GM21737 (cell line): ENCODE measurements around the gene SPATA6.
"Not testable (repeated sequence)": the region's sequence is repeated elsewhere in the genome, so short reads cannot be mapped to it uniquely, and the experiment has no call there.

Source experiments
- ATAC-seq: cut with Tn5 transposase; IDR thresholded peaks from one replicate; pipeline ENCODE4 v1.9.1; 2021; ENCODE audit warnings: mild to moderate bottlenecking, moderate library complexity; ENCODE audit not compliant: unreplicated experiment

The SPATA6 gene

GRCh38 chr1:48471691-48472576 lies at the start of gene SPATA6:
Gene SPATA6 (minus strand): TSS chr1:48472204. CDS start chr1:48472008, 196 bp downstream.
- ATAC-seq = peak; percentile 100

- ATAC-seq = not testable (repeated sequence)
Measured at GRCh38 chr1:48519896-48520295, 47.9 kb upstream of the SPATA6 start.

DNA sequence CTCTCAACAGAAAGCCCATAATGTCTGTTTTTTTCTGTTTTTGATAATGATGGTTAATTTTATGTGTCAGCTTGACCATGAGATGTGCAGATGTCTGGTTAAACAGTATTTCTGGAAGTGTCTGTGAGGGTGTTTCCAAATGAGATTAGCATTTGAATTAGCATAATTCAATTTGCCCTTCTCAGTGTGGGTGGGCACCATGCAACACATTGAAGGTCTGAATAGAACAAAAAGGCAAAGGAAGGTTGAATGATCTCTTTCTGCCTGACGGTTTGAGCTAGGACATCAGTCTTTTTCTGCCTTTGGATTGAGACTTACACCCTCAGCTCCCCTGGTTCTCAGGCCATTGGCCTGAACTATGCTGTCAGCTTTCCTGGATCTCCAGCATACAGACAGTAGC lies 34.9 kb upstream of the SPATA6 start:
- ATAC-seq = no peak

- no peak for ATAC-seq
Measured at GRCh38 chr1:48500541-48501450, 28.8 kb upstream of the SPATA6 start.

DNA sequence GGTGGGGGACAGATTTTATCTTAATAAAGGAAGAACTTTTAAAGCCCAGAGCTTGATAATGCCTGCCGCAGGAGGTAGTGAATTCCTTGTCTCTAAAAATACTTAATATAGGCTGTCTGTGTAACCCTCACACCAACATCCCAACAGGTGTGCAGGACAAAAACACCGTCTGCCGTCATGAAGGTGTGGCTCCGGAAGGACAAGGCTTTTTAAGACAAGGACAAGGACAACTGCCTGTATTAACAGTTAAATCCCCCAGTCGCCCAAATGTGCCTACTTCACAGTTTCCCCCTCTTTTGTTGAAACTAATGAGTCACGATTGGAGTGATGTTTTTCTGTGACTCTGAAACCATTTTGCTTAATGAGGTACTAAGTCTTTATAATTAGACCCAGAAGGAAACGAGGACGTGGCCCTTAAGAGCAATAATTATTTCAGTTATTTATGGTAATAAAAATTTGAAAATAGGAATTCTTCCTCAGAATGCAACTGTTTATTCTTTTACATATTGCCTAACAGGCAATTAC lies 27.3 kb upstream of the SPATA6 start:
- ATAC-seq = no peak

- peak; percentile 55 for ATAC-seq
Measured at GRCh38 chr1:48498096-48498791, 26.2 kb upstream of the SPATA6 start.

- no peak for ATAC-seq
Measured at GRCh38 chr1:48495911-48496310, 23.9 kb upstream of the SPATA6 start.

- ATAC-seq = no peak
Measured at GRCh38 chr1:48495166-48495565, 23.2 kb upstream of the SPATA6 start.

DNA sequence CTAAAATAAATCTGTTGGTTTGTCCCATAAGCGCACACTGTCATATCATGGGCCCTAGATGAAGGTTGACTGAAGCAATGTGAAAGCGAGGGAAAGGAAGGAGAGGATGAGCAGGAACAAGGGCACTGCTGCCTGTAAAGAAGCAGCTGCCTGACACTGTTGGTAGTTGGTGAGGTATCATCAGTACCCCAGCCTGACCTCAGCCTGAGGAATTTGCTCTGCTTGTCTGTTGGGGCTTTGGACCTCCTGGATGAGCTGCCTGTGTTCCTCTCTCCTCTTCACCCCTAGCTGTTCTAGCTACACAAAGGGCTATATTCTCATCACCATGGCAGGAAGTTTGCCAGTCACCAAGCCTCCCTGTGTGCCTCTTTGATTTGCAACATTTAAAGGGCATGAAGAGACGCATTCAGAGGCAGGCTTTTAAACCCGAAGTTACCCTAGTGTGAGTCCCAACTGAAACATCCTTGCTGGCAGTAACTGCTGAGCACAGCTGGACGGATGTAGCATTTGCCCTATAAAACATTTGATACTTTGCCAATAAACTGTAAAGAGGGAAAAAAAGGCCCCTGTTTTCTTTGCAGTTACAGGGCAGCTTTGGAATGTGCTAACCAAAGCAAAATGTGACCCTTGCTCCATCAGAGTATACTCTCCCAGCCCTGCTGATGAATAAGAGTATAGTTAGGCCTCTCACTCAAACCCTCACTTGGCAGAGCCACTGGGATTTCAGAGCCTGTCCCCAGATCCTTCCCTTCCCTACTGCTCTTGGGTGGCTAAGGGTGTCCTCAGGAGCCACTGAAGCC lies 22.2 kb upstream of the SPATA6 start:
- no peak for ATAC-seq

GRCh38 chr1:48493041-48493440 lies 21.0 kb upstream of the SPATA6 start:
- no peak for ATAC-seq

- ATAC-seq = no peak
Measured at GRCh38 chr1:48492392-48492791, 20.4 kb upstream of the SPATA6 start.

DNA sequence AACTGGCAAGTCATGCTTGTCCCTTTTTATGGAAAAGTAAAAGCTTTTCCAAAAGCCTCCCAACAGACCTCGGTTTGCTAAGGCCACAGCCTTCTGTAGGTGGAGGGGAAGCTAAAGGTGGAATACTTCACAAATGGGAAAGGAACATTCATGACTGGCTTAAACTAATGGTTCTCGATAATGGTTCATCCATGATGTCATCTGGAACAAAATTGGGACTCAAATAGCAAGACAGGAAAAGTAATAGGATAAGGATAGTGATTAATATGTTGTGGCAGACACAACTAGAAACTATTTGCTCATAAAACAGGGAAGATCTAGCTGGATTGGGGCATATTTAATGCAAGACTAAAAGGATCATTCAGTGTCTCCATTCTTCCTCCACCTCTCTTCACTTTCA lies 16.7 kb upstream of the SPATA6 start:
- ATAC-seq = no peak

GRCh38 chr1:48480504-48480903 lies 8.5 kb upstream of the SPATA6 start:
- ATAC-seq = no peak

- ATAC-seq = not testable (repeated sequence)
Measured at GRCh38 chr1:48480023-48480422, 8.0 kb upstream of the SPATA6 start.

- ATAC-seq = no peak
Measured at GRCh38 chr1:48472638-48473037, 634 bp upstream of the SPATA6 start.

- no peak for ATAC-seq
Measured at GRCh38 chr1:48470950-48471690, 884 bp downstream of the SPATA6 start.

- no peak for ATAC-seq
Measured at GRCh38 chr1:48470481-48470855, 1.5 kb downstream of the SPATA6 start.

DNA sequence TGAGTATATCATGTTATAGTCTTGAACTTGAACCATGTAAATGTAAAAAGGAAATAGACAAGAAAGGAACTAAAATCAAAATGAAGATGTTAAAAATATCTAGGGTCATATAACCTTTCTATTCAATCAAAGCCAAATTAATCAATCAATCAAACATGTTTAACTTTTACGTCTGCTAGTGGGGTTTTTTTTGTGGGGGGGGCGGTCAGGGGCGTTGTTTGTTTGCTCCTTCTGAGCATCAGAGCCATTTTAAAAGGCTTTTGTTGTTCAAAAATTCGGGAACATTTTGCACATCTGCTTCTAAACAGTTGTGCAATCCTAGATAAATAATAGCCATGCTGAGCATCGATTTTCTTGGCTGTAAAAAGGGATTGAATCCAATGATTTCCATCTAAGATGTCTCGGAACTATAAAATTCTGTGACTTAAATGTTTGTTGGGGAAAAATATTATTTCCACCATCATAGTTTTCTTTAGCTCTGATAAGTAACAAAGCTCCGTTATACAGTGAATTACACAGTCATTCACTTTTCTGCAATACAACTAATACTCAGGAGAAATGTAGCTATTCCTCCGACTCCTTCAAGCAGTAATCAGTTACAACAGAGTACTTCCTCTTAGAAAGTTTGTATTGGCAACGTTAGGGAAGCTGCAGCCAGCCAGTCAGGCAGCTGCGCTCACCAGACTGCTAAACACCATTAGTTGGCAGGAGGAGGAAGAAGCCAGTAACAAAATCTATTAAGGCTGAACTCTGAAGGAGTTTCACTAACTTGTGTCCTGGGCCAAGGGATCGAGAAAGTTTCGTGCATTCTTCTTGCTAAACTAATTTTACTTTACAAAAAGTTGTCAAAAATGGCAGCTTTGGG lies 2.2 kb downstream of the SPATA6 start:
- no peak for ATAC-seq
